GM19452 (cell line): ENCODE results near the gene NUAK1.

Source experiments
- ATAC-seq: cut with Tn5 transposase; IDR thresholded peaks from one replicate; pipeline ENCODE4 v1.9.1; 2021; ENCODE audit not compliant: unreplicated experiment

The NUAK1 gene

DNA sequence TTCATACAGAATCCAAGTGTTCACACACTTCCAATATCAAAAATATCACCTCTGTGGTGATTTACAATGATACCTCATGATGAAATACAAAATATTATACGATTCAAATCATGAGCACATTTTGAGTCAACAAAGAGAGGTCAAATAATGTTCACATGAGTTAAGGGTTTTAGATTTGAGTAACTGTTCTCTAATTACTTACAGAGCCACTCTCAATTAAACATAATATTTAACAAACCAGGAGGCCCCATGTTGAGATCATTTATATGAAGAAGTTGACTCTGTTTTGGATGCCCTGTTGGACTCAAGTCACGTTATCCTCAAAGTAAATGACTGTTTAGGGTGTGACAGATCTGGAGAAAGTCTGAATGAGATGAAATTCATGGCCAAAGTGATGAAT is 53.5 kb downstream of the NUAK1 start:
- ATAC-seq, result no peak

DNA sequence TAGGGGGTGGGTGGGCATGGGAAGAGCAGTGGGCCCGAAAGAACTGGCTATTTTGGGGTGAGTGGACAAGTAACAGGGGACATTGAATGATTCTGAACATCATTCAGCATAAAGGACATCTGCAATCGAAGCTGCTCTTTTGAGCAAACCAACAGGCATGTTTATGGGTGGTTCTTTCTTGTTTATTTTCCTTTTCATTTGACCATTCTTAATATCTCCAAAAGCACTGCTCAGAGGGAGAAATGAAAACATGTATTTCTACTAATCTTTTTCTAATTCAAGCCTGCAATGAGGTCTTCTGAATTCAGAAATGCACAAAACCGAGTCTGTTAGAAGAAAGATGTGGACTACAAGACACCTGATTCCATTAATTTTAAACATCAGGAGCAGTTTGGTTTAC is 54.0 kb downstream of the NUAK1 start:
- no peak for ATAC-seq

DNA sequence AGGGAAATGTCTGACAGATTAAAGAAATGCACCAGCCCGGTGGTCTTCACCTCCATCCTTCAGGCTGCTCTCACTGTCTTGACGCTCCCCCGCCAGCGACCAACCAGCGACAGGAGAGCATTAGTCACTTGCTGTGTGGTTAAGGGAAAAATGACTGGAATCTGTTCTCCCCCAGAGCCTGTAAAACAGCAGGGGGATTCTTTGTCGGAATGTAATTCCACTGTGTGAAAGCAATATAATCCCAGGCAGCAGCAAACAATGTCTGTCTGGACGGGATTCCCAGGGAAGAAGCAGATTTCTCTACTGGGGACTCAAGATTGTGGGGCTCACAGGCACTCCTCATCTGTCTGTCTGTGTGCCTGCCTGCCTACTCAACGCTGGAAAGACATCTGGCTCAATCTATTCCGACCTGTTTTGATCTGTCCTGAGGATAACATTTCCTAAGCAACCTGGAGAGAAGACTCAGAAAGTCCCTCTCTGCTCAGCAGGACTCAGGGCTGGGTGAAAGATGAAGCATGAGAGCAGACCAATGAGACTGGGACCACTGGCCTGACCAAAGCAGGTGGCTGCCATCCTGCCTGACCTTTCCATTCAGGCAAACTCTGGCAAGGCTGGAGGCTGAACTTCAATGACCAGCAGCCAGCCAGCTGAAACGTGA is 54.6 kb downstream of the NUAK1 start:
- no peak for ATAC-seq

DNA sequence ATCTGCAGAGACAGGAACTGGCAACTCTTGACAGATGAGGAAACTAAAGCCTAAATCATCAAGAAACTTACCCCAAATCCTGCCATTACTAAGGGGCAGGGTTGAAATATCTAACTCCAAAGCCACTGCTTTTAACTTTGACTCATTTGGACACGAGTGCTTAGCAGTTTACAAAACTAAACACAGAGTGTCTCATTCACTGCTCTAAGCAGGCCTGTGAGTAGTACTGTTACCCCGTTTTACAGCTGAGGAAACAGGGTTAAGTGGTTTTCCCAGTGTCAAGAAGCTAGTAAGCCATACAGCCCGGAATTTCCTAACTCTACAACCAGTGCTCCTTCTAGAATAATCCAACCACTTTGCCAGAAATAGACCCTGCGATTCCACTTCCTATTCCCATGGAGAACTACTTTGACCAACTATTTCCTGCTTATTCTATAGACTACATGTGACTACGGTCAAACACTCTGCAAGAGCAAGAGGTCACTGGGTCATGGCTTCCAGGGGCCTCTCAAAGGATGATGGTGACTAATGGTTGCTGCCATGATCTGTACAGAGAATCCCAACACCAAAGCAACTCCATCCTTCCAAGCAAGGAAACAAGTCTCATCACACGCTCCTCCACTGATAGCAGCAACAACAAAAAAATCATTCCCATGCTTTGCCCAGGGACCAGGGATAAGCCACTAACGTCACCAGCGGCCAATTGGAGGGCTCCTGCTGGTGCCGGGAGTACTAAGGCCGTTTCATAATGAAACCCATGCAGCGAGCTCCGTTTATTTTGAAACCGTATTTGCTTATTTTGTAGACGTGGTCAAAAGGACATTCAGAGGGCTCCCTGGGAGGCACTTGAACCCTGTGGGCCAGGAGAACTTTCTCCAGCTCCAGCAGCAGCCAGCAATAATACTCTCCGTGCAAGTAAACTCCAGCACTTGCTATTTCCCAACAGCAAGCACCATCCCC is 56.3 kb downstream of the NUAK1 start:
- ATAC-seq, result no peak

DNA sequence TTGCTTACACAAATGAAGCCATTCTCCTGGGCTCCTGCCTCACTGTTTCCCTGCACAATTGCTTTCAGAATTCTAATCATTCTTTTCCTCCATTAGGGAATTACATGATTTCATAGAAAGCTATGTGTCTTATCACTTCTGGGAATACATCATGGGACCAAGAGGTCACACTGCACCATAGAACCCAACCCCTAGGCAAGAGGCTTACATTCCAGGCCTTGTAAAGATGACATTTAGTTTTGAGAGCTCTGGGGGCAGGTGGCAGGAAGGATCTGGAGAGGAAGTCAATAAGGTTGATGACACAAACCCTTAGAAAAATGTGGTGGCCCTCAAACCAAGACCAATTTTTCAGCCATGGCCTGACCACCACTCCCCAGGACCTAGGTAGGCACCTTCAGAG is 57.1 kb downstream of the NUAK1 start:
- ATAC-seq, result no peak

DNA sequence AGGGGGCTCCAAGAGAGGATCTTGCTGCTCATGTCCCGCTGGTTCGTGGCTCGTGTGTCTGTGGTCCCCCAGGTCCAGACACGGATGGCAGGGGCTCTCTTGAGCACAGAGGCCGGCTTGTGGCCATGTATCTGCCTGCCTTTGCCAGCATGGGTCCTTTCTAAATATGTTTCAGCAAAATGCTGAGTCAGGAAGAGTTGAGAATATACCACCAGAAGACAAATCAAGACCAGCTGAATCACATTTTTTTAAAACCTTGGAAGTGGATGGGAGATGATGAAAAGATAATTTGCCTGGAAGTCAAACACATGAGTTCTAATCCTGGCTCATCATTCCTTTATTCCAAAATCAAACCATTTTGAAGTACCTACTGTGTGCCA is 58.0 kb downstream of the NUAK1 start:
- ATAC-seq, result no peak

DNA sequence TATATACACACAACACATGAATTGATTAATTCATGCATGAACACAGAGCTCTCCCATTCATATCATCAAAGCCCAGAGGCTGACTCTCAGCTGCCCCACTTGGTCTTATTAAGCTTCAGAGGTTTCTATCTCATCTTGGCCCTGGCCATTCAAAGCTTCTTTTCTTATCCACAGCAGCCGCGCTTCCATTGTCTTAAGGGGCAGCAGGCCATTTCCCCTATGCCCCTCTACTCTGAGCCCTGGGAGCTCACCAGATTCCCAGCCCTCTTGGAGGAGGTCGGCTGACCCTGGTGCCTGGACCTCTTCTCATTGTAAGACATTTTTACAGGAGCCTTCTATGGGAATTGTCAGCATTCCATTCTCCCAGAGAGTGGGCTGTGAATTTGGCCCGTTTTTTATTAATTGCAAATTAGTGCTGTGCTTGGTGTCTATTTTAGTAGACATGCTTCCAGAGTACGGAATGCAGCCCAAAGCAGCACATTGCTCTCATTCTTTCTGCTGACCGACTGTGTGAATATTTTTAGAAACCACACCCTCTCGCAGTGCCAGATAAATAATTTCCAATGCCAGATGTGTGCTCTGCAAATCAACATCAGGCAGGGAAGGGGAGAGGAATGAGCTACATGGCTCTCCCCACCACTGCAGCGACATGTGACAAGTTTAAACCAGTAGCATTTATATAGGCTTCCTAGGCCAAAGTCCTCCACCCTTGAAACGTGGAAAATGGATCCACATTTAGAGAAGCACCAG is 58.5 kb downstream of the NUAK1 start:
- ATAC-seq, result no peak

DNA sequence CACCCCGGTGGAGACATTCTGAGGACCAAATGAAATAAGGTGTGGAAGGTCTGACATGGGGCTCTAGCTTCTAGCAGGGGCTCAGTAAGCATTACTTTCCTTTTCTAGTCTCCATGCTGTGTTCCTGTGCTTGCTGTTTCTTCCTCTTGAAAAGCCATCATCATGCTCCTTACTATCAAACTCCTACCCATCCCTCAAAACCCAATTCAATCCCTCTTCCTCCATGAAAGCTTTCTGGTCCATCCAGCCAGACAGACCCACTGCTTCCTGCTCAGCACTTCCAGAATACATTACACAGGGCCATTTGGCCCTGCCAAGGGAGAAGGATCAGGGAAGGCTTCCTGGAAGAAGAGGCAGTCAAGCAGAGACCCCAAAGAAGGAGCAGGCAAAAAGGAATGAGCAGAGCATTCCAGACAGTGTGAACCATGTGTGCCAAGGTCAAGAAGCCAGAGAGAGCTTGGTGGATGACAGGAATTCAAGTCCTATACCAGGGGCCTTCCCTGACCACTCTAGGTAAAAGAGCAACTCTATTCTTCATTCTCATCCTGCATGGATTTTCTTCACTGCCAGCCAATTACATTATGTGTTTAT is 59.5 kb downstream of the NUAK1 start:
- ATAC-seq, result no peak

DNA sequence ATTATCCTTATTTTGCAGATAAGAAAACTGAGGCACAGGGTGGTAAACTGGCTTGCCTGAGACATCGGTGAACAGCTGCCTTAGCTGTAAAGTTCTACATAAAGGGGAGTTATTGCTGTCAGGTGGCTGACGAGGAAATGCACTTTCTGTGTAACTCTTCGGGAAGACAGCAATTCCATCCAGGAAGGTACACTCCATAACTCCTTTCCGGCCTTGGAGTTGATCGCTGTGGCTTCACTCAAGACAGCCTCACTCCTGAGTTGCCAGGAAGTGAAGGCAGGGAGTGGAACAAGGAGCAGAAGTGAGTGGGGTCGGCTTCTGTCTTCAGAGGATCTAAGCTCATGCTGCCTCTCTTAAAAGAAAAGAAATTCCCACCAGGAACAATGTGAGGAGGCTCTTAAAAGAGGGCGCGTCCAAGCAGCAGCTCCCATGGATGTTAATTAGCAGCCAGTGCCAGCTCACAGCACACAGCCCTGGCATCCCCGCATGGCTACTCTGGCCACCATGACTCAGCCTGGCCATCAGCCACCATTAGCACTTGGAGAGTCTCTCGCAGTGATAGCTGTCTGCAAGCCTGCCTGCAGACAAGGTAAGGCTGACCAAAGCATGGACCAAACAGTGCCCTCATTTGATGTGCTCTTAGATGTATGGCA is 60.3 kb downstream of the NUAK1 start:
- no peak for ATAC-seq

DNA sequence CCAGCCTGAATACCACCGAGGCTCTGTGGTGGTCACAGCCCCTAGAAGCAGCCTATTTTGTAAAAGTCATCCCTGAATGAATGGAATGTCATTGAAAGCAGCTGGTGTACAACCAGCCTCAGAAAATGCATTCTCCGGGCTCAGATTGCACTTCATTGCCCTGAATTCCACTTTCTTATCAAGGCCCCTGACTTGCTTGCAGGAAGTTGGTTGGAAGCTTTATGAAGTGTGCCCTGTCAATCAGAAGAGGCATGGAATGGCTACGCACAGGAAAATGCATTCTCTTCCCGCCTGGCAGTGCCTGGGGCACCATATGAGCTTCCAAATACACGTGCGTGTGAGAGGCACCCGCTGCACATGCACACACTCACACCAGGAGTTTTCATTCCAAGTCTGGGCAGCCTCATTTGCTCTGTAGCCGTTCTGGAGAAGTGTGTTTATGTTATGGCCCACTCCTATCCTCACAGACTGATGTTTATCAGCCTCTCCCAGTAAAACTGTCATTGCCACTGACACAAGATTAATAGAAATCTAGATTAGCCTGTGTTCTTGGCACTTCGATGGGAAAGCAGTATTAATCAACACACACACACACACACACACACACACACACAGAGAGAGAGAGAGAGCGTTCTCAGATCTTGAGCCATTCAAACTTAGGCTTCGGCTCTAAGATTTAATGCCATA is 63.9 kb downstream of the NUAK1 start:
- no peak for ATAC-seq

DNA sequence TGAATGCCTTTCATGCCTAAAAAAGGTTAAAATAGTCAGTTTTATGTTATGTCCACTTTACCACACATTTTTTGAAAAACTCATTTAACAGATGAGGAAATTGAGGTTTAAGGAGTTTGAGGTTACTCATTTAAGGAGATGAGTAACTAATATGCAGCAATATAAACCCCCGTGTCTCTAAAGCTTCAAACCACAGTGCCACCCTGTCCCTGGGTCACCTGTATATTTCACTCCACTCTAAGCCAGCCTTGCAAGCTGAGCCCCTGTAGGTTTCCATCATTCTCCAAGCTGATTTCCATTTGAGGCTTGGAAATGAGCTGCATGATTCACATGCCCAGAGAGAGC is 64.4 kb downstream of the NUAK1 start:
- no peak for ATAC-seq

DNA sequence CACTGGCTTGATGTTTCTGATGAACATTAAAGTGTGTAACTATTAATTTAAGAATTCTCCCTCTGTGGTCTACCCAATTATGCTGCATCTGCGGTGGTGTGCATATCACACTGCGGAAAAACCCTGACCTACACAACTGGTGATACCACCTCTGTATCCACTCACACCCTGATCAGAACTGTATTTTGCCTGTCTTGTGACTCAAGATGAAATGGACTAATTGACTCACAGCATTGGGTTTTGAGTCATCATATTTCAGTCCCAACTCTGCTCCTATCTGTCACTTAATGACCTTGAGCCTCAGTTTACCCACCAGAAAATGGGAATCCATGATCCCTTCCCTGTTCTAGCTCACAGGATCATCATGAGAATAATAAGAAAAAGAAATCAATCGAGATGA is 65.6 kb downstream of the NUAK1 start:
- no peak for ATAC-seq

DNA sequence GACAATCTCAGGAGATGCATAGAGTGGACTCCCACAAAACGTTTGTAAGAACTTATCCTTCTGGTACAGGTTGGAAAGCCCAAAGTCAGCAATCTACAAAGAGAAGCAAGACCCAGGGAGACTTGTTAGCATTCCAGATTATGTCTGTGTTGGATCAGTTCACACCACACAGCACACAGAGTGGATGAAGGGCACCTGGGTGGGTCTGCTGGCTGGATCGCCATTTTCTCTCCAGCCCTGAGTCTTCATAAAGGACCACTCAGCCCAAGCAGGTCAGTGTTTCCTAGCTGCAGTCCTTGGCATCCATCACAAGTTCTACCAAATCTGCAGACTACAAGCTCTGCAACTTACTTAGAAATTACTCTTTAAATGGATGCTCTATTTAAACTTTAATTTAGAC is 66.0 kb downstream of the NUAK1 start:
- ATAC-seq, result no peak

DNA sequence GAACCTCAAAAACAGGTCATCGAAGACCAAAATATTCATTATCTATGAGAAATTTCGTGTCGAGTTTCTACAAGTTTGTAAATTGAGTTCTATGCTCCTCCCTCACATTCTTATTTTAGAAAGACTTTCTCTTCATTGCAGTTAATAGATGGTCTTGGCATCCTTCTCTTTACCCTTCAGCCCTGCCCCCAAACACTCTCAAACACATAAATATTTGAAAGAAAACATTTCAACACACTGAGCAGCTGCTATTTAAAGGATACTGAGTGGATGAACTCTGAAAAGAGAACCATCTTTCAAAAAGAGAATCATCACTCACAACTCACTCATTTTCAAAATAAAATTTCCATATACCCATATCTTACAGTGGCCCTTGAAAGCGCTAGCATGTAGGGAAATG is 67.1 kb downstream of the NUAK1 start:
- no peak for ATAC-seq

DNA sequence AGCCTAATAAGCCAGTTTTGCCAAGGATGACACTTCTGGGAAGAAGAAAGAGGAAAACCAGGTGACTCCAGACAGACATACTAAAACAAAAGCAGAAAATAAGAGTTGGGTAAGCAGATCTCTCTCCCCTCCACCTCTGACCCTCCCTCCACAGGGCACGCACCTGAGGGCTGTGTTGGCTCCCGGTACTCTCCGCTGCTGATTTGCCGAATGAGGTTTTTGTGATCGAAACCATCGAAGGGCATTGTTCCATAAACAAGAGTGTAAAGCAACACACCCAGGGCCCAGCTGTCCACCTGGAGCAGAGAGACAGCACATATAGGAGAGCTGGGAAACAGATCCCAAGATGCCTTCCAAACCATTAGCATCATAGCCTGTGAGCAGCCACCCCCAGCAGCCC is 68.1 kb downstream of the NUAK1 start:
- no peak for ATAC-seq

DNA sequence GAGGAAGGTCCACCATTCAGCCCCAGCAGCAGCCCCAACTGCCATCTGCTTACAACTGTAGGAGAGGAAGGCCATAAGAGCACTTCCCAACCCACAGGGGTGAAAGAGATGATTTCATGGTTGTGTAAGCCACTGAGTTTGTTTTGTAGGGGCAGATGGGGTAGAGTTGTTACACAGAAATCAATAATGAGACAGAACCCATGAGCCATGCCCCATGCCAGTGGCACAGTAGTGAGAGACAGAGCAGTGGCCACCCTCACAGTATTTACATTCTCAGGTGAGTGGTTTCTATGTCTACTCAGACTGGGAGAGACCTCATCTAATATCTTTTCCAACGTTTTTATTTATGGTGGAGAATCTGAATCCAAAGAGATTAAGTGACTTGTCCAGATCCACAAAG is 68.6 kb downstream of the NUAK1 start:
- ATAC-seq, result no peak

DNA sequence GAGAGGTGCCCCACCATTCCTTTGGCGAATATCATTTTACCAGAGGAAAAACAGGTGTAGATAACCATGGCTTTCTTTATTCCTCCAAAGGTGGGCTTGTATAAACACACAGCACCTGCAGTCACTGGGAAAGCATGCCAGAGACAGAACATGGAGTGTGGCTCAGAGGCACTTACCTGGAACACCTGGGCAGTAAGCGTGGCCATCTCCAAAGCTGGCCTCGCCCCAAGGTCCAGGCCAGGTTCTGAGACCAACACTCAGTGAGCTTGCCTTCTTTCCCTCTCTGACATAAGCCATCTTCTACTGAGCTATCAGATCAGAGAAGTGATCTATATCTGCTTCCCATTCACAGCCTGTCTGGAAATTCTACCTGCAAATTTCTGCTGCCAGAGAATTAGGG is 70.5 kb downstream of the NUAK1 start:
- no peak for ATAC-seq

DNA sequence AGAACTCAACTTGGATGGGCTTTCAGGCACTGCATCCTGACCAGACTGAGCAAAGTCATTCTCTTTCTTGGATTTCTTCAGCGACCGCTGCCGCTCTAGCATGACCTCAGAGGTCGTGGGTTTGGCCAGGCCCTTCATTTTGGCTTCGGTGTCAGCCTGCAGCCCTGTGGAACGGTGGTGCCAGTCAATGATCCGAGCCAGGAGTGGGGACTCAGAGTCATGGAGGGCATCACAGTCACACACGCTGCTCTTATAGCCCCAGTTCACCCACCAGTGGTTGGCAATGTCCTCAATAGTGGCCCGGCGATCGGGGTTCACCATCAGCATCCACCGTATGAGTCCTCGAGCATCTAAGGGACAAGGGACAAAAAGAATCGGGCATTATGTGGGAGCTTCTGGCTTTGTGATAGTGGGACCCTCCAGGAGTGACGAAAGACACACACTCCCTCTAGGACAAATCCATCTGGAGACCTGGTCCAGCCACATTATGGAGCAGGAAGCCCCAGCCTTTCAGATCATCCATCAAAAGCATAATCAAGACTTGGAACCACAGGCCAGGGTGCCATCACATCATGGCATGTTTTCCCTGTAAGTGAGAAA is 71.0 kb downstream of the NUAK1 start:
- no peak for ATAC-seq

DNA sequence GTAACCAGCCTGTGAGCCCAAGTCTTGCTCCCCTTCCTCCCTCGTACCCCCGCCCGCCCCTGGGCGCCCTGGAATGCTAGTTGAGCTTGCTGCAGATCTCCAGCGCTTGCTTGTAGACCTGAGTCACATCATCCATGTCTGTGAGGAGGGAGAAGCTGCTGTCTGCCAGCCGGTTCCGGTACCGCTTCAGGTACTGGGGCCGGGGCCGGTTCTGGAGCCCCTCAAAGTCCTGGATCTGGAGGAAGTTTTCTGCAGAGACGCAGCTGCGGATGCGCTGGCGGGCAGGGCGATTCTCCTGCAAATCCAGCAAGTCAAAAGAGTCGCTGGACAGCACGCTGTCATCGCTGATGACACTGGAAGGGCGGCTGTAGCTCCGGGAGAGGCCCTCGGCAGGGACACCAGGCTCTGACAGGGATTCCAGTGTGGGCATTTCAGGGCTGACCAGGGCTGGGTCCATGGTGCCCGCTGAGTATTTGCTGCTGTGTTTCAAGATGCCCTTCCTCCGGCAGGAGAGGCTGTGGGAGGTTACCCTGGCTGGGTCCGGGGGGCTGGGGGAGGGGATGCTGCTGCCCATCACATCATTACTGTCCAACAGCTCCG is 71.9 kb downstream of the NUAK1 start:
- ATAC-seq, result no peak
